ENCODE measurements around the gene ZNF19. TPM values are rescaled to one million over a fixed set of nuclear protein-coding genes. Genes with fewer than 3 reads are reported as not detected.

The ZNF19 gene
- total RNA-seq, 1 experiment from 2014 or later = 2.6 TPM

DNA sequence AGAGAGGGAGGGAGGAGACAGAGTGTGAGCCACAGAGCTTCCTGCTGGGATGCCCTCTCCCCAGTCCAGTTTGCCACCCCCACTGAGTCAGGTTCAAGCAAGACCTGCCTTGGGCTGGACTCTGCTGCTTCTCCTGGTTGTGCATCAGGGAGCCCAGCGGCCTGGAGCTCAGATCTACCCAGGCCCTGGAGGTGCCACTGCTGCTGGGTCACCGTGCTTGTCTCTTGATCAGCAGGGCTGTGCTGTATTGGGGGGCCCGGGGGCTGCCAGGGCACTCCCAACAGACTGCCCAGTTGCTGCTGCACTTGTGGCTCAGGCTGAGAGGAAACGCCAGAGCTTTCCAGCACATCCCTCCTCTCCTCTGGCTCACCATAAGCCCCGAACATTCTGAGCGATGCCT lies 56.2 kb downstream of the ZNF19 start:
- Histone ChIP-seq H3K27ac (ENCODE audit: low read depth, low read length, poor library complexity, severe bottlenecking) (no peak overlapping the region), H3K36me3 (ENCODE audit: insufficient read depth, low read length, poor library complexity, severe bottlenecking) (no peaks in the 10 kb centered on the region), H3K27me3 (replicated peaks; ENCODE audit: insufficient read depth, low read depth, low read length, poor library complexity) (peaks cover 34% of the 10 kb centered on the region), H3K4me1 (ENCODE audit: insufficient read depth, low read length, poor library complexity, severe bottlenecking) (no peaks in the 10 kb centered on the region), H3K9me3 (ENCODE audit: low read depth, low read length, poor library complexity, severe bottlenecking) (no peaks in the 10 kb centered on the region), H3K4me3 (ENCODE audit: low read depth, low read length, poor library complexity, severe bottlenecking) (no peak overlapping the region)
- intact Hi-C loops (cut with micrococcal nuclease; ENCODE audit: unreplicated experiment) = no loop called here
- TF ChIP-seq EZH2 (IDR thresholded peaks at IDR 0.05; ENCODE audit: borderline replicate concordance, low read depth, low read length, poor library complexity, severe bottlenecking) = no peak
- TF ChIP-seq, protein P1, sequence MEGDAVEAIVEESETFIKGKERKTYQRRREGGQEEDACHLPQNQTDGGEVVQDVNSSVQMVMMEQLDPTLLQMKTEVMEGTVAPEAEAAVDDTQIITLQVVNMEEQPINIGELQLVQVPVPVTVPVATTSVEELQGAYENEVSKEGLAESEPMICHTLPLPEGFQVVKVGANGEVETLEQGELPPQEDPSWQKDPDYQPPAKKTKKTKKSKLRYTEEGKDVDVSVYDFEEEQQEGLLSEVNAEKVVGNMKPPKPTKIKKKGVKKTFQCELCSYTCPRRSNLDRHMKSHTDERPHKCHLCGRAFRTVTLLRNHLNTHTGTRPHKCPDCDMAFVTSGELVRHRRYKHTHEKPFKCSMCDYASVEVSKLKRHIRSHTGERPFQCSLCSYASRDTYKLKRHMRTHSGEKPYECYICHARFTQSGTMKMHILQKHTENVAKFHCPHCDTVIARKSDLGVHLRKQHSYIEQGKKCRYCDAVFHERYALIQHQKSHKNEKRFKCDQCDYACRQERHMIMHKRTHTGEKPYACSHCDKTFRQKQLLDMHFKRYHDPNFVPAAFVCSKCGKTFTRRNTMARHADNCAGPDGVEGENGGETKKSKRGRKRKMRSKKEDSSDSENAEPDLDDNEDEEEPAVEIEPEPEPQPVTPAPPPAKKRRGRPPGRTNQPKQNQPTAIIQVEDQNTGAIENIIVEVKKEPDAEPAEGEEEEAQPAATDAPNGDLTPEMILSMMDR (conservative IDR thresholded peaks at IDR 0.05; ENCODE audit: low read depth, low read length) = no peak
- ChIA-PET POLR2A (ENCODE audit: low non-redundant PET) (no interaction called here), CTCF (no interaction called here)
- no TSS peak for BruUV-seq (replicated peaks)
- no peak for DNase-seq (ENCODE audit: low spot score)

DNA sequence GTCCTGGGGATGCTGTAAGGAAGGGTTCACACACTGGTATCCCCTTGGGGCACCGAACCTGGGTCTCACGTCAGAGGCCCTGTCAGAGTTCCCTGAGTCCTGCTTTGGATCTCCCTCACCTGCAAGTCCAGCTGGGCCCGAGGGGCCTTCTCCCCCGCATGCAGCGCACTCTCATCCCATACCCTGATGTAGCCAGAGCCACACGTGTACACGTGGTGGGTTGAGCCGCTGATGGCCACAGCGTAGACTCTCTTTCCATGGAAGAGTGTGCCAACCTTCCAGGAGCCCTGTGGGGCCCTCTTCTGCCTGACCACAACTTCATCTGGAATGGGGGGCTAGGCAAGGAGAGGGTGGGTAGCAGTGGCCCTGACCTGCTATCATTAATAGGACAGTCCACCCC lies 57.1 kb downstream of the ZNF19 start:
- intact Hi-C loops (cut with micrococcal nuclease; ENCODE audit: unreplicated experiment) = no loop called here
- ChIA-PET POLR2A (ENCODE audit: low non-redundant PET) (no interaction called here), CTCF (no interaction called here)
- Histone ChIP-seq H3K27me3 (replicated peaks; ENCODE audit: insufficient read depth, low read depth, low read length, poor library complexity) (peaks cover 35% of the 10 kb centered on the region), H3K4me1 (ENCODE audit: insufficient read depth, low read length, poor library complexity, severe bottlenecking) (no peaks in the 10 kb centered on the region), H3K36me3 (ENCODE audit: insufficient read depth, low read length, poor library complexity, severe bottlenecking) (no peaks in the 10 kb centered on the region), H3K27ac (ENCODE audit: low read depth, low read length, poor library complexity, severe bottlenecking) (no peak overlapping the region), H3K4me3 (ENCODE audit: low read depth, low read length, poor library complexity, severe bottlenecking) (no peak overlapping the region), H3K9me3 (ENCODE audit: low read depth, low read length, poor library complexity, severe bottlenecking) (no peaks in the 10 kb centered on the region)
- no TSS peak for BruUV-seq (replicated peaks)
- no peak for DNase-seq (ENCODE audit: low spot score)
- TF ChIP-seq EZH2 (IDR thresholded peaks at IDR 0.05; ENCODE audit: borderline replicate concordance, low read depth, low read length, poor library complexity, severe bottlenecking) = no peak
- TF ChIP-seq, protein P1 (conservative IDR thresholded peaks at IDR 0.05; ENCODE audit: low read depth, low read length) = no peak

DNA sequence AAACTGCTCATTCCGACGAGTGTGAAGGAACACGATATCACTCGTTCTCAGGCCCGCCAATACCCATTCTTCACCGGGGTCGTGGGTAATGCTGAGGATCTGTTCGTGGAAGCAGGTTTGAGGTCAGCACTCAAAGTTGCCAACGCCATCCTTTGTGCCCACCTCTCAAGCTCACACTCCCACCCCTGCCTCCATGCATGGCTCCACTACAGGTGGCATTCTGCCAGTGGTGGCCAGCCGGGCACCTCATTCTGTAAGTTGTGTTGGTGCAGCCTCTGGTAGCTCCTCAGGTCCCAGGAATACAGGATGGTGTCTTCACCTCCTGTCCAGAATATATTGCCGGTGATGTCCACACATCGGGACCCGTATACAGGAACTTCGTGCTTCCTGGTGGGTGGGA lies 57.9 kb downstream of the ZNF19 start:
- H3K27ac ChIP-seq (ENCODE audit: low read depth, low read length, poor library complexity, severe bottlenecking) = no peak overlapping the region
- no peaks in the 10 kb centered on the region for H3K4me1 ChIP-seq (ENCODE audit: insufficient read depth, low read length, poor library complexity, severe bottlenecking)
- H3K27me3 ChIP-seq (replicated peaks; ENCODE audit: insufficient read depth, low read depth, low read length, poor library complexity) = peaks cover 42% of the 10 kb centered on the region
- no peaks in the 10 kb centered on the region for H3K36me3 ChIP-seq (ENCODE audit: insufficient read depth, low read length, poor library complexity, severe bottlenecking)
- DNase-seq (ENCODE audit: low spot score) = no peak
- ChIA-PET POLR2A (ENCODE audit: low non-redundant PET) (no interaction called here), CTCF (no interaction called here)
- H3K9me3 ChIP-seq (ENCODE audit: low read depth, low read length, poor library complexity, severe bottlenecking) = no peaks in the 10 kb centered on the region
- TF ChIP-seq EZH2 (IDR thresholded peaks at IDR 0.05; ENCODE audit: borderline replicate concordance, low read depth, low read length, poor library complexity, severe bottlenecking) = no peak
- TF ChIP-seq, protein P1 (conservative IDR thresholded peaks at IDR 0.05; ENCODE audit: low read depth, low read length) = no peak
- BruUV-seq (replicated peaks) = no TSS peak
- H3K4me3 ChIP-seq (ENCODE audit: low read depth, low read length, poor library complexity, severe bottlenecking) = no peak overlapping the region
- intact Hi-C loops (cut with micrococcal nuclease; ENCODE audit: unreplicated experiment) = no loop called here
